Mesodermal cell (in vitro differentiated cells): ENCODE results near the gene CA6.
"Not testable (repeated sequence)": the region's sequence is repeated elsewhere in the genome, so short reads cannot be mapped to it uniquely, and the experiment has no call there.

Experiments used
- H3K27ac ChIP-seq: 2 replicates; pipeline ENCODE4 v1.7.0; 2013; ENCODE audit warnings: mild to moderate bottlenecking, low read depth, low read length, moderate library complexity; ENCODE audit not compliant: severe bottlenecking
- H3K36me3 ChIP-seq: 2 replicates; pipeline ENCODE4 v1.7.1; 2013; ENCODE audit warnings: mild to moderate bottlenecking, low read length, moderate library complexity; ENCODE audit not compliant: control insufficient read depth, insufficient read depth
- H3K4me1 ChIP-seq: one replicate; pipeline ENCODE4 v1.7.1; 2013; ENCODE audit warnings: mild to moderate bottlenecking, low read length; ENCODE audit not compliant: insufficient read depth, control insufficient read depth, poor library complexity, severe bottlenecking
- H3K4me3 ChIP-seq: 2 replicates; pipeline ENCODE4 v1.7.0; 2013; ENCODE audit warnings: low read length, control low read depth, mild to moderate bottlenecking; ENCODE audit not compliant: insufficient read depth, poor library complexity, severe bottlenecking; ENCODE audit errors: extremely low read depth
- H3K9me3 ChIP-seq: 2 replicates; pipeline ENCODE4 v1.7.1; 2013; ENCODE audit warnings: mild to moderate bottlenecking, low read length, moderate library complexity; ENCODE audit not compliant: control insufficient read depth
- WGBS, 2 experiments: methylation state at CpG; one replicate each; pipeline ENCODE4 v1.1.5; 2013; ENCODE audit warnings: missing lambda C conversion rate in 2 of 2; ENCODE audit not compliant: insufficient coverage in 2 of 2; 5-methylcytosine and 5-hydroxymethylcytosine counted together

Gene CA6

DNA sequence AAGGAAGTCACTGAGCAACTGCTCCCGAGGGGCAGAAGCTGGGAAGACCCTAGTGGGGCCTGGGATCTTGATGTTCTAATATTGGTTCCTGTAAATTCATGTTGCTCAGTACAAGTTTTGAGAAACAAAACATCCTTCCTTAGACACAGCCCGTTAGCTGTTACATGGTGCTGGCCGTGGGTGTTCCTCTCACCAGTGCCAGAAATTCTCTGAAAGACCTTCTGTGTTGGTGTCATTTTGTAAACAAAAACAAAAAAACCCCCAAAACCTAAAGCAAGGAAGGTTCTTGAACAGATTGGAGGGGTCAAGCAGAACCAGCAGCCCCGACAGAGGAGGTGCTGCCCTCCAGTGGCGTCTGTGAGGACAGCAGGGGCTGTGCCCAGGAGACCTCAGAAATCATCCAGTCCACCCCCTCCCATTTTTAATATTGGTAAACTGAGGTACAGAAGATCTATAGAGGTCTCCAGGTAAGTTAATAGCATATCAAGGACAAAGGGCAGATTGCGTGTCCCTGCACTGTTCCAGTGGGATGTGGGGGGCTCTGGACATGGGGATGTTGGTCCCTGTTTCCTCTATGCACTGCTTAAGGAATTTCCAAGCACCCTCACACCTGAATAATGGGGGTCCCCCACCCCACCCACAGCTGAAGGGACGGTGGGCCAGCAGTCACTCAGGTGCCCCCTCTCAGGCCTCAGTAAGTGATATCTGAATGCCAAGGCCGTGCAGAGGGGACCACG is 42.4 kb downstream of the CA6 start:
- 0 to 55% methylated on average over 1 to 4 of the region's 9 CpGs for WGBS, 2 experiments
- no peaks in the 10 kb centered on the region for H3K36me3 ChIP-seq
- peaks cover 6% of the 10 kb centered on the region for H3K4me1 ChIP-seq
- H3K27ac ChIP-seq: no peak overlapping the region
- H3K4me3 ChIP-seq: no peak overlapping the region
- H3K9me3 ChIP-seq: no peaks in the 10 kb centered on the region

DNA sequence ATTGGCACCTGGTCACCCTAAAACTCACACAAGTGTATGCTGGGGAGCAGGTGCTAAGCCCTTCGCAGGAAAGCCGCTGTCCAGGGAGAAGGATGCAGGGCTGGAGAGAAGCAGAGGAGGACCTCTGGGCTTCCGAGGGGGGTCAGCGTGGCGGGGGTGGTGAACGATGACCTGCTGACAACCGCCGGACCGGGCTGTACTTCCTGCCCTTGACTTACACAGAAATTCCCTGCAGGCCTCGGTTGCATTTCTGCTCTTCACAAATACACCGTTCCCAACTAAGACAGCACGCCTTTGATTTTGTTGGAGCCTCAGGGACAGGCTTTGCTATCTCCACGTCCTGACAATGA is 42.9 kb downstream of the CA6 start:
- H3K36me3 ChIP-seq: no peaks in the 10 kb centered on the region
- WGBS, 2 experiments: 94 to 95% methylated on average over 11 of the region's 13 CpGs
- no peak overlapping the region for H3K27ac ChIP-seq

GRCh38 chr1:8989061-8989460 is 43.4 kb downstream of the CA6 start:
- no peaks in the 10 kb centered on the region for H3K36me3 ChIP-seq
- WGBS, 2 experiments: 87 to 96% methylated on average over 8 to 9 of the region's 11 CpGs
- H3K27ac ChIP-seq: no peak overlapping the region
- H3K4me3 ChIP-seq: no peak overlapping the region
- peaks cover 6% of the 10 kb centered on the region for H3K4me1 ChIP-seq
- H3K9me3 ChIP-seq: no peaks in the 10 kb centered on the region

More for the DNA sequence above, 42.9 kb downstream of the CA6 start:
- H3K4me1 ChIP-seq: peaks cover 6% of the 10 kb centered on the region
- H3K9me3 ChIP-seq: no peaks in the 10 kb centered on the region
- H3K4me3 ChIP-seq: no peak overlapping the region

GRCh38 chr1:8989821-8990220 is 44.2 kb downstream of the CA6 start:
- no peak overlapping the region for H3K27ac ChIP-seq
- peaks cover 6% of the 10 kb centered on the region for H3K4me1 ChIP-seq
- H3K4me3 ChIP-seq: no peak overlapping the region
- H3K36me3 ChIP-seq: no peaks in the 10 kb centered on the region
- H3K9me3 ChIP-seq: no peaks in the 10 kb centered on the region
- 85 to 91% methylated on average over 4 of the region's 4 CpGs for WGBS, 2 experiments

DNA sequence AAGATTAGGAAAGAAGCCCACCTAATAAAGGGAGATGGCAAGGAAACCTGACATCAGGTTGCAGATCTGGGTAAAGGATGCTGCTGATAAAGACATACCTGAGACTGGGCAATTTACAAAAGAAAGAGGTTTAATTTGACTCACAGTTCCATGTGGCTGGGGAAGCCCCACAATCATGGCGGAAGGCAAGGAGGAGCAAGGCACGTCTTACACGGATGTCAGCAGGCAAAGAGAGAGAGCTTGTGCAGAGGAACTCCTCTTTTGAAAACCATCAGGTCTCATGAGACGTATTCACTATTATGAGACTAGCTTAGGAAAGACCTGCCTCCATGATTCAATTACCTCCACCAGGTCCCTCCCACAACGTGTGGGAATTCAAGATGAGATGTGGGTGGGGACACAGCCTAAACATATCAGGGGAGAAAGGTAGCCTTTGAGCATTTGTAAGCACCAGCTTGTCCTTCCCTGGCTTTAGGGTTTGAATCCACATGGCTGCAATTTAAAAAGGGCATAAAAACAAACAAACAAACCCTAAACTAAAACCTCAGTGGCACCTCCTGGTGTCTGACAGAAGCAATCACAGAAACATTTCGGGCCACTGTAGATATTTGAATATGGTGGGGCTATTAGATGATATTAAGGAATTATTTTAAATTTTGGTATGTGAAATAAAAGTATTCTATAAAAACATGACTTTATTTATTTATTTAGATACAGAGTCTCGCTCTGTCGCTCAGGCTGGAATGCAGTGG is 47.4 kb downstream of the CA6 start:
- Histone ChIP-seq H3K9me3 (no peaks in the 10 kb centered on the region), H3K4me3 (no peak overlapping the region), H3K4me1 (no peaks in the 10 kb centered on the region), H3K36me3 (no peaks in the 10 kb centered on the region), H3K27ac (no peak overlapping the region)
- WGBS, 2 experiments: 88 to 99% methylated on average over 5 to 6 of the region's 8 CpGs

DNA sequence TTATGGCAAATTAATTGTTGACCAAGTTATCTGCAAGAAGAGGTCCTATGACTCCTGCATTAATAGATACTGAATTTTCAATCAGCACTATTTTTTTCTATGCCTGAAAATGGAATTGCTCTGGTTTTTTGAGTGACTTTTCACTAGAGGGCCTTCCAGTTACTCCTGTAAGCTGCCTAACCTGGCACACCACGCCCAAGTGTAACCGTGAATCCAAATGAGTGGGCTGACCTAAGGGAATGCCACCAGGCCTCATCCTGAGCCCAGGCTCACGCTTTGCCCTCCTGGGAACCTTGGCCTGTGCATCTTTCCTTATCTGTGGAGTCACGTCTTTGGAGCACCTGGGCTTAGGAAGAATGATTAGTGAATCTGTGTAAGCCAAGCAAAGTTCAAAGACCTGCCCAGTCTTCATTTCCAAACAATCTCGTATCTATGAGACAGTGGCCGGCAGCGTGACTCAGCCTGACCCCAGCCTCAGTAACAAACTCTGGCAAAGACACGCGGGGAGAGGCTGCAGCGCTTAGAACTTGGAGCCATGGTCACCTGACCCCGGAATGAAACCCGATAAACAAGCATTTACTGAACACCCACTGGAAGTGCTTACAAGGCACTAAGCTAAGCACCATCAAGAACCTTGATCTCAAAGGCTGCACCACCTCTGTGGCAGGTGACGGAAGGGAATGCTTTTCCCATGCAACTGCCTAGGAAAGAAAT is 48.5 kb downstream of the CA6 start:
- not testable (repeated sequence) for H3K27ac ChIP-seq, H3K9me3 ChIP-seq, H3K4me3 ChIP-seq, H3K4me1 ChIP-seq, H3K36me3 ChIP-seq
- 100% methylated on average over 1 to 2 of the region's 13 CpGs for WGBS, 2 experiments

GRCh38 chr1:9001534-9002214 is 56.0 kb downstream of the CA6 start:
- H3K4me1 ChIP-seq, H3K27ac ChIP-seq, H3K4me3 ChIP-seq, H3K9me3 ChIP-seq, H3K36me3 ChIP-seq: not testable (repeated sequence)
- 94 to 95% methylated on average over 11 to 12 of the region's 13 CpGs for WGBS, 2 experiments

DNA sequence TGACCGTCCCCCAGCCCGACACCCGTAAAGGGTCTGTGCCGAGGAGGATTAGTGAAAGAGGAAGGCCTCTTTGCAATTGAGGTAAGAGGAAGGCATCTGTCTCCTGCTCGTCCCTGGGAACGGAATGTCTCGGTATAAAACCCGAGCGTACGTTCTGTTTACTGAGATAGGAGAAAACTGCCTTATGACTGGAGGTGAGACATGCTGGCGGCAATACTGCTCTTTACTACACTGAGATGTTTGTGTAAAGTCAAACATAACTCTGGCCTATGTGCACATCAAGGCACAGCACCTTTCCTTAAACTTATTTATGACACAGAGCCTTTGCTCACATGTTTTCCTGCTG is 56.5 kb downstream of the CA6 start:
- not testable (repeated sequence) for H3K4me1 ChIP-seq, H3K36me3 ChIP-seq, H3K9me3 ChIP-seq, H3K4me3 ChIP-seq, H3K27ac ChIP-seq
- WGBS, 2 experiments: 83 to 97% methylated on average over 10 of the region's 11 CpGs

- no peak overlapping the region for H3K27ac ChIP-seq
- 86 to 88% methylated on average over 9 to 10 of the region's 11 CpGs for WGBS, 2 experiments
Measured at GRCh38 chr1:9004031-9004699, 58.5 kb downstream of the CA6 start.

GRCh38 chr1:9004700-9005394 is 59.2 kb downstream of the CA6 start:
- WGBS, 2 experiments: 55 to 56% methylated on average over 19 to 21 of the region's 22 CpGs
- Histone ChIP-seq H3K36me3 (no peaks in the 10 kb centered on the region), H3K4me1 (peaks cover 3% of the 10 kb centered on the region)

More at GRCh38 chr1:9004031-9004699, 58.5 kb downstream of the CA6 start:
- Histone ChIP-seq H3K36me3 (no peaks in the 10 kb centered on the region), H3K4me1 (peaks cover 3% of the 10 kb centered on the region), H3K4me3 (no peak overlapping the region), H3K9me3 (no peaks in the 10 kb centered on the region)

More at GRCh38 chr1:9004700-9005394, 59.2 kb downstream of the CA6 start:
- H3K4me3 ChIP-seq: no peak overlapping the region
- H3K27ac ChIP-seq: no peak overlapping the region
- H3K9me3 ChIP-seq: no peaks in the 10 kb centered on the region
